ENCODE data around the gene GORAB. TPM values are rescaled to one million over a fixed set of nuclear protein-coding genes. Genes with fewer than 3 reads are reported as not detected.

The GORAB gene
- total and polyA plus RNA-seq, 10 of the 15 experiments (the other 5 are each of a cell fraction or from before 2014, with no cell fraction given) = 5.5 to 38.6 (median 10.3) TPM

- Histone ChIP-seq H3K36me3 (ENCODE audit: control insufficient read depth in 2 of 2, insufficient read depth in 2 of 2, low read length in 1 of 2) (no peaks in the 10 kb centered on the region), H4K20me1 (ENCODE audit: control insufficient read depth, insufficient read depth) (no peaks in the 10 kb centered on the region), H3K4me1 (ENCODE audit: control insufficient read depth, insufficient read depth, low read length) (no peaks in the 10 kb centered on the region; the same call in 1 of the 2 replicates), H3K27ac (ENCODE audit: control insufficient read depth, insufficient read depth) (no peak overlapping the region), H3K4me3 (no peak overlapping the region), H2AFZ (ENCODE audit: control insufficient read depth, low read depth, low read length) (no peak overlapping the region), H3K27me3 (replicated peaks in 1 of 2; ENCODE audit: control insufficient read depth in 2 of 2, insufficient read depth in 2 of 2, low read length in 1 of 2) (no peaks in the 10 kb centered on the region), H3K9ac (ENCODE audit: control insufficient read depth, insufficient read depth, low read length) (no peak overlapping the region), H3K4me2 (ENCODE audit: control insufficient read depth, insufficient read depth) (no peak overlapping the region), H3K79me2 (ENCODE audit: control insufficient read depth, insufficient read depth, low read length) (no peaks in the 10 kb centered on the region), H3K9me3 (replicated peaks; ENCODE audit: control insufficient read depth, insufficient read depth, low read length) (no peaks in the 10 kb centered on the region)
- ChIA-PET RAD21 (ENCODE audit: unreplicated experiment) (no interaction called here), SMC1A (ENCODE audit: uncharacterized antibody, unreplicated experiment) (interaction anchor here (0.6 to 2.4 kb wide), 5 partner anchors 10 to 314 kb away, joined by 3 to 9 read pairs (median 3); no protein-coding TSS in a partner anchor), CTCF (no interaction called here), POLR2A (interaction anchor here (0.7 kb wide), 1 partner anchor 27 kb away, joined by 3 read pairs; no protein-coding TSS in a partner anchor)
- intact Hi-C loops (cut with micrococcal nuclease; ENCODE audit: unreplicated experiment) (no loop called here), in situ Hi-C loops (cut with MboI) (no loop called here)
- no peak for DNase-seq (ENCODE audit: low read depth, low spot score)
- WGBS (ENCODE audit: insufficient coverage, insufficient replicate concordance, low lambda C conversion rate, missing lambda C conversion rate) = 30% methylated on average over 3 of the region's 3 CpGs
- FAIRE-seq = no peak
- ATAC-seq = no peak
- BruUV-seq (replicated peaks) = no TSS peak
- TF ChIP-seq ZBED1 (IDR thresholded peaks at IDR 0.05; ENCODE audit: borderline replicate concordance) (no peak), TCF7 (IDR thresholded peaks at IDR 0.05; ENCODE audit: borderline replicate concordance) (no peak), ATF2 (IDR thresholded peaks at IDR 0.05; ENCODE audit: low read length) (no peak), REST (IDR thresholded peaks at IDR 0.05; ENCODE audit: low read depth, low read length) (no peak), STAT1 (conservative IDR thresholded peaks at IDR 0.05) (no peak), JUNB (IDR thresholded peaks at IDR 0.05) (no peak), GABPA (IDR thresholded peaks at IDR 0.05; ENCODE audit: low read depth) (no peak), JUND (IDR thresholded peaks at IDR 0.05; ENCODE audit: low read depth, low read length) (no peak), SPI1 (IDR thresholded peaks at IDR 0.05; ENCODE audit: borderline replicate concordance, insufficient read depth, low read depth, low read length) (no peak), POLR2AphosphoS2 (IDR thresholded peaks at IDR 0.05; ENCODE audit: low read depth, low read length) (no peak), NFXL1 (IDR thresholded peaks at IDR 0.05; ENCODE audit: borderline replicate concordance) (no peak), MLLT1 (IDR thresholded peaks at IDR 0.05) (no peak), CBX5 (IDR thresholded peaks at IDR 0.05; ENCODE audit: low read depth) (no peak), ETV6 (conservative IDR thresholded peaks at IDR 0.05 in 1 of 2, IDR thresholded peaks at IDR 0.05 in 1 of 2; ENCODE audit: borderline replicate concordance in 1 of 2, low read depth in 1 of 2) (no peak)
Measured at GRCh38 chr1:170567214-170567613, 35.2 kb downstream of the GORAB start.
